H9 (cell line): ENCODE data around the gene KLF14. TPM values are rescaled to one million over a fixed set of nuclear protein-coding genes. Genes with fewer than 3 reads are reported as not detected.

Experiments
- DNase-seq: peaks from one replicate; pipeline ENCODE4 v3.0.0-alpha.2; 2017
- H2AFZ ChIP-seq: one replicate; pipeline ENCODE4 v1.6.1; 2013; ENCODE audit warnings: mild to moderate bottlenecking, low read length, control low read depth, moderate library complexity
- H2AK5ac ChIP-seq: 2 replicates; pipeline ENCODE4 v1.6.1; 2013; ENCODE audit warnings: low read length, control low read depth, mixed read lengths; ENCODE audit not compliant: insufficient read length
- H2BK120ac ChIP-seq: one replicate; pipeline ENCODE4 v1.6.1; 2013; ENCODE audit warnings: low read depth, mild to moderate bottlenecking, low read length, control low read depth, inconsistent platforms; ENCODE audit not compliant: poor library complexity, severe bottlenecking
- H2BK12ac ChIP-seq: 2 replicates; pipeline ENCODE4 v1.6.1; 2013; ENCODE audit warnings: low read length, control low read depth, mixed read lengths, low read depth; ENCODE audit not compliant: insufficient read length
- H2BK15ac ChIP-seq: 2 replicates; pipeline ENCODE4 v1.6.1; 2013; ENCODE audit warnings: low read depth, low read length, control low read depth
- H2BK20ac ChIP-seq: one replicate; pipeline ENCODE4 v1.6.1; 2013; ENCODE audit warnings: low read depth, mild to moderate bottlenecking, low read length, control low read depth, inconsistent platforms; ENCODE audit not compliant: poor library complexity, severe bottlenecking
- H2BK5ac ChIP-seq: 2 replicates; pipeline ENCODE4 v1.6.1; 2013; ENCODE audit warnings: low read length, control low read depth, mixed read lengths; ENCODE audit not compliant: insufficient read length
- H3K14ac ChIP-seq: 2 replicates; pipeline ENCODE4 v1.6.1; 2013; ENCODE audit warnings: low read length, control low read depth; ENCODE audit not compliant: insufficient read depth
- H3K18ac ChIP-seq: 2 replicates; pipeline ENCODE4 v1.6.1; 2013; ENCODE audit warnings: low read depth, mild to moderate bottlenecking, mixed read lengths, low read length, control low read depth; ENCODE audit not compliant: insufficient read length
- H3K23ac ChIP-seq: 2 replicates; pipeline ENCODE4 v1.6.1; 2013; ENCODE audit warnings: low read length, control low read depth, mixed read lengths, low read depth; ENCODE audit not compliant: insufficient read length
- H3K23me2 ChIP-seq: 2 replicates; pipeline ENCODE4 v1.6.1; 2013; ENCODE audit warnings: low read depth, mild to moderate bottlenecking, mixed read lengths, low read length, control low read depth; ENCODE audit not compliant: insufficient read length, poor library complexity, severe bottlenecking
- H3K27ac ChIP-seq: 2 replicates; pipeline ENCODE4 v1.5.1; 2013; ENCODE audit warnings: low read length, control low read depth, mixed read lengths, low read depth; ENCODE audit not compliant: insufficient read length
- H3K27me3 ChIP-seq: 2 replicates; pipeline ENCODE4 v1.6.1; 2013; ENCODE audit warnings: low read length, control low read depth, inconsistent platforms; ENCODE audit not compliant: insufficient read depth
- H3K4ac ChIP-seq: 2 replicates; pipeline ENCODE4 v1.6.1; 2013; ENCODE audit warnings: low read depth, mild to moderate bottlenecking, control low read depth, inconsistent platforms, low read length, moderate library complexity
- H3K4me1 ChIP-seq: 2 replicates; pipeline ENCODE4 v1.6.1; 2013; ENCODE audit warnings: low read length, control low read depth, inconsistent platforms; ENCODE audit not compliant: insufficient read depth
- H3K4me2 ChIP-seq: 2 replicates; pipeline ENCODE4 v1.6.1; 2013; ENCODE audit warnings: low read length, control low read depth, mixed read lengths; ENCODE audit not compliant: insufficient read length, insufficient read depth
- H3K56ac ChIP-seq: 2 replicates; pipeline ENCODE4 v1.6.1; 2013; ENCODE audit warnings: low read depth, mild to moderate bottlenecking, mixed read lengths, low read length, control low read depth; ENCODE audit not compliant: insufficient read length
- H3K79me1 ChIP-seq: 2 replicates; pipeline ENCODE4 v1.6.1; 2013; ENCODE audit warnings: low read depth, mild to moderate bottlenecking, moderate library complexity, low read length, control low read depth, inconsistent platforms; ENCODE audit not compliant: insufficient read depth, poor library complexity, severe bottlenecking
- H3K79me2 ChIP-seq: 2 replicates; pipeline ENCODE4 v1.6.1; 2013; ENCODE audit warnings: low read length, control low read depth, inconsistent platforms; ENCODE audit not compliant: insufficient read depth
- H3K9ac ChIP-seq: 2 replicates; pipeline ENCODE4 v1.6.1; 2013; ENCODE audit warnings: low read length, control low read depth, mixed read lengths; ENCODE audit not compliant: insufficient read length; ENCODE audit errors: extremely low read depth
- H3K9me3 ChIP-seq: one replicate; pipeline ENCODE4 v1.6.1; 2013; ENCODE audit warnings: low read depth, low read length, inconsistent platforms; ENCODE audit not compliant: control insufficient read depth
- H3T11ph ChIP-seq: one replicate; pipeline ENCODE4 v1.6.1; 2013; ENCODE audit warnings: mild to moderate bottlenecking, low read length, control low read depth, inconsistent platforms
- H4K20me1 ChIP-seq: one replicate; pipeline ENCODE4 v1.6.1; 2013; ENCODE audit not compliant: control insufficient read depth, insufficient read length, insufficient read depth
- H4K5ac ChIP-seq: 2 replicates; pipeline ENCODE4 v1.6.1; 2013; ENCODE audit warnings: low read depth, mild to moderate bottlenecking, mixed read lengths, low read length, control low read depth; ENCODE audit not compliant: insufficient read length
- H4K8ac ChIP-seq: replicated peaks from 2 replicates; pipeline ENCODE4 v1.6.1; 2013; ENCODE audit warnings: low read length, control low read depth, mixed read lengths, low read depth; ENCODE audit not compliant: insufficient read length
- H4K91ac ChIP-seq: 2 replicates; pipeline ENCODE4 v1.6.1; 2013; ENCODE audit warnings: low read depth, mild to moderate bottlenecking, moderate library complexity, mixed read lengths, low read length, control low read depth; ENCODE audit not compliant: insufficient read length
- H3K27ac Mint-ChIP-seq, 3 experiments: 2 replicates in 2 of 3; 3 replicates in 1 of 3; pipeline ENCODE4 v1.8.0; 2020 to 2021; ENCODE audit warnings: mixed read lengths in 3 of 3, mild to moderate bottlenecking in 1 of 3, moderate library complexity in 1 of 3
- H3K27me3 Mint-ChIP-seq: 2 replicates; pipeline ENCODE4 v1.8.0; 2021; ENCODE audit warnings: low read depth, mild to moderate bottlenecking, moderate library complexity, mixed read lengths
- H3K36me3 Mint-ChIP-seq, 3 experiments: 2 replicates in 2 of 3; 3 replicates in 1 of 3; pipeline ENCODE4 v1.8.0; 2020 to 2021; ENCODE audit warnings: low read depth in 3 of 3, mixed read lengths in 3 of 3; ENCODE audit not compliant: insufficient read depth in 1 of 3
- H3K4me1 Mint-ChIP-seq, 2 experiments: 2 replicates each; pipeline ENCODE4 v1.8.0; 2020; ENCODE audit warnings: mixed read lengths in 2 of 2
- H3K4me3 Mint-ChIP-seq, 2 experiments: 2 replicates in 1 of 2; 3 replicates in 1 of 2; pipeline ENCODE4 v1.8.0; 2020 to 2021; ENCODE audit warnings: mild to moderate bottlenecking in 2 of 2, mixed read lengths in 2 of 2, moderate library complexity in 1 of 2
- H3K9me3 Mint-ChIP-seq, 2 experiments: 2 replicates in 1 of 2; 3 replicates in 1 of 2; pipeline ENCODE4 v1.8.0; 2020; ENCODE audit warnings: mild to moderate bottlenecking in 2 of 2, mixed read lengths in 2 of 2, moderate library complexity in 1 of 2
- WGBS: extraction: QIAGEN DNeasy Blood & Tissue Kit; methylation state at CpG from one replicate; pipeline ENCODE4 v1.1.7; 2013; ENCODE audit warnings: missing lambda C conversion rate, low lambda C conversion rate, mixed read lengths; ENCODE audit not compliant: insufficient read length; ENCODE audit errors: extremely low coverage; 5-methylcytosine and 5-hydroxymethylcytosine counted together
- total RNA-seq: library from RNA; stranded (reverse); gene quantifications from 2 replicates; pipeline ENCODE4 v1.2.1, GENCODE V29; 2021
- TF ChIP-seq, protein P1 (sequence below): fragments of 200-600 bp; sonication (generic); conservative IDR thresholded peaks from 3 replicates; pipeline ENCODE4 v1.8.0; 2021; ENCODE audit warnings: antibody characterized with exemption, mild to moderate bottlenecking

Gene KLF14
- total RNA-seq, 1 experiment from 2014 or later: not detected

DNA sequence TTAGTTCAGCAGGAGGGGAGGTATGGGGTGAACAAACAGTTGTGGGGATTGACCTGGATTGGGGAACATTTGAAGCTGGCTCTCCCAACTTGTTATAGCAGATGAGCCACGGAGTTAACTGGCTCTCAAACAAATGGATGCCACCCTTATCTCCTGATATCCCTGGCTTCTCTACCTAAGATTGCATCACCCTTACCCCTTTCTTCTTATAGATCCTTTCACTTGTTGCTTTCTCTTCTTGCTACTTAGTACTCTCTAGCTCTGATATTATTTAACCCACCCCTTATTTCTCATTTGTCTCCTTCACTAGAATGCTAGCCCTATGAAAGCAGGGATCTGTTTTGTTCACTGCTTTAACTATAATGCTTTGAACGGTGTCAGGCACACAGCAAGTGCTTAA, 22.3 kb upstream of the KLF14 start:
- no peak overlapping the region for H2BK15ac ChIP-seq

More for the DNA sequence above, 22.3 kb upstream of the KLF14 start:
- no peaks in the 10 kb centered on the region for H4K20me1 ChIP-seq
- no peak overlapping the region for H2BK12ac ChIP-seq
- TF ChIP-seq, protein P1, sequence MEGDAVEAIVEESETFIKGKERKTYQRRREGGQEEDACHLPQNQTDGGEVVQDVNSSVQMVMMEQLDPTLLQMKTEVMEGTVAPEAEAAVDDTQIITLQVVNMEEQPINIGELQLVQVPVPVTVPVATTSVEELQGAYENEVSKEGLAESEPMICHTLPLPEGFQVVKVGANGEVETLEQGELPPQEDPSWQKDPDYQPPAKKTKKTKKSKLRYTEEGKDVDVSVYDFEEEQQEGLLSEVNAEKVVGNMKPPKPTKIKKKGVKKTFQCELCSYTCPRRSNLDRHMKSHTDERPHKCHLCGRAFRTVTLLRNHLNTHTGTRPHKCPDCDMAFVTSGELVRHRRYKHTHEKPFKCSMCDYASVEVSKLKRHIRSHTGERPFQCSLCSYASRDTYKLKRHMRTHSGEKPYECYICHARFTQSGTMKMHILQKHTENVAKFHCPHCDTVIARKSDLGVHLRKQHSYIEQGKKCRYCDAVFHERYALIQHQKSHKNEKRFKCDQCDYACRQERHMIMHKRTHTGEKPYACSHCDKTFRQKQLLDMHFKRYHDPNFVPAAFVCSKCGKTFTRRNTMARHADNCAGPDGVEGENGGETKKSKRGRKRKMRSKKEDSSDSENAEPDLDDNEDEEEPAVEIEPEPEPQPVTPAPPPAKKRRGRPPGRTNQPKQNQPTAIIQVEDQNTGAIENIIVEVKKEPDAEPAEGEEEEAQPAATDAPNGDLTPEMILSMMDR: no peak
- no peak overlapping the region for H3K4ac ChIP-seq
- H3K9ac ChIP-seq: no peak overlapping the region
- H3K27ac Mint-ChIP-seq: no peak overlapping the region
- no peaks in the 10 kb centered on the region for H3K27me3 ChIP-seq
- no peak overlapping the region for H3K4me2 ChIP-seq
- H2BK5ac ChIP-seq: no peak overlapping the region
- no peak overlapping the region for H2AFZ ChIP-seq
- 0 out of 4 replicates have a peak, but pooled peaks cover 0 to 2% of the 10 kb centered on the region in 2 experiments for H3K4me1 Mint-ChIP-seq
- no CpG with 5 or more reads among the region's 2 CpGs for WGBS
- H3K18ac ChIP-seq: no peak overlapping the region
- H3K14ac ChIP-seq: no peak overlapping the region
- DNase-seq: no peak
- H4K8ac ChIP-seq: no peak overlapping the region
- H3K4me1 ChIP-seq: no peaks in the 10 kb centered on the region; the same call in 1 of the 2 replicates
- no peaks in the 10 kb centered on the region for H3K9me3 Mint-ChIP-seq
- no peaks in the 10 kb centered on the region for H3K79me2 ChIP-seq
- no peaks in the 10 kb centered on the region for H3K23me2 ChIP-seq
- no peak overlapping the region for H2BK120ac ChIP-seq
- no peak overlapping the region for H3K56ac ChIP-seq
- no peak overlapping the region for H2BK20ac ChIP-seq
- peaks cover 1% of the 10 kb centered on the region; the same call in 1 of the 2 replicates for H3K27me3 Mint-ChIP-seq
- no peaks in the 10 kb centered on the region for H3K9me3 ChIP-seq
- no peak overlapping the region for H2AK5ac ChIP-seq
- H4K5ac ChIP-seq: no peak overlapping the region
- no peak overlapping the region for H4K91ac ChIP-seq
- H3K23ac ChIP-seq: no peak overlapping the region
- H3K4me3 Mint-ChIP-seq: no peak overlapping the region
- H3K36me3 Mint-ChIP-seq: no peaks in the 10 kb centered on the region
- no peak overlapping the region for H3K27ac ChIP-seq
- no peak overlapping the region for H3T11ph ChIP-seq
- no peaks in the 10 kb centered on the region for H3K79me1 ChIP-seq
